ENCODE measurements around the gene TMEM72.

TMEM72 gene

GRCh38 chr10:44921061-44921460 is 9.9 kb downstream of the TMEM72 start:
- no peak for DNase-seq

GRCh38 chr10:44921506-44921905 is 10.4 kb downstream of the TMEM72 start:
- DNase-seq, result no peak

- DNase-seq, result no peak
Observed at GRCh38 chr10:44922021-44922420, 10.9 kb downstream of the TMEM72 start.

- no peak for DNase-seq
Observed at GRCh38 chr10:44922796-44923545, 11.8 kb downstream of the TMEM72 start.

GRCh38 chr10:44923611-44924010 is 12.5 kb downstream of the TMEM72 start:
- no peak for DNase-seq

GRCh38 chr10:44924261-44925040 is 13.3 kb downstream of the TMEM72 start:
- DNase-seq, result no peak

- peak; percentile 20 for DNase-seq
Observed at GRCh38 chr10:44925224-44925623, 14.1 kb downstream of the TMEM72 start.

- DNase-seq, result no peak
Observed at GRCh38 chr10:44925811-44926750, 14.9 kb downstream of the TMEM72 start.

GRCh38 chr10:44926751-44927351 is 15.7 kb downstream of the TMEM72 start:
- DNase-seq, result no peak

GRCh38 chr10:44927352-44927751 is 16.2 kb downstream of the TMEM72 start:
- no peak for DNase-seq

- no peak for DNase-seq
Observed at GRCh38 chr10:44928462-44928861, 17.3 kb downstream of the TMEM72 start.

GRCh38 chr10:44929356-44930255 is 18.5 kb downstream of the TMEM72 start:
- no peak for DNase-seq

- DNase-seq, result no peak
Observed at GRCh38 chr10:44930904-44931620, 19.9 kb downstream of the TMEM72 start.

- no peak for DNase-seq
Observed at GRCh38 chr10:44931621-44932516, 20.7 kb downstream of the TMEM72 start.

GRCh38 chr10:44932517-44933450 is 21.6 kb downstream of the TMEM72 start:
- peak; percentile 8 for DNase-seq

- DNase-seq, result no peak
Observed at GRCh38 chr10:44933451-44934321, 22.5 kb downstream of the TMEM72 start.

GRCh38 chr10:44934416-44935200 is 23.5 kb downstream of the TMEM72 start:
- DNase-seq, result no peak
